GM12801 (cell line): ENCODE results near the gene RHBDF2.

Source experiments
- TF ChIP-seq, protein P1 (sequence below): IDR thresholded peaks from one replicate; pipeline ENCODE4 v1.5.1; 2011; ENCODE audit warnings: control low read depth; ENCODE audit not compliant: insufficient read length; ENCODE audit errors: extremely low read depth

The RHBDF2 gene

DNA sequence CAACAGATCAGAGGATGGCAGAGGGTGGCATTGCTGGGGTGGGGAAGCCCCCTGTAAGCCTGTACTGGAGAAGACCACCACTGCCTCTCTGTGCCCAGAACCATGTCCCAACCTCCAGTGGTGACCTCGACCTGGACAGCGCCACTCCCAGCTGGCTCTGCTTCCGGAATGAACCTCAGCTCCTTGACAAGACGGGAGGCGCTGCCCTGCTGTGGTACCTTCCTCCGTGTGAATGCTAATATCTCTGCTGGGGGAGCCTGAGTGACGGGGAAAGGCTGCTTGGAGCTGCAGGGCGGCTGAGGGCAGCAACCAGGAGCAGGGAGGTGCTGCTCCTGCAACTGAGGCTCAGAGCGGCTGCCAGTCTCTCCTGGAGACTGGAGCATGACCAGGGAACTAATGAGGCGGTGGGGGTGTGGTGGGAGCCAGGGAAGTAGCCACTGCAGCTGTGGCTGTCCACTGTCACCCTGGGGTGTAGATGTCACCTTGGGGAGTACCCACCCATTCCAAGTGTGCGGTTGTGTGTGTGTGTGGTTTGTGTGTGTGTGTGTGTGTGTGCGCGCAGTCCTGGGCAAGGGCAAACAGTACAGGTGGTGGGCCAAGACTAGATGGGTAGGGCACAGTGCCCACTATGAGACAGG lies 44.8 kb upstream of the RHBDF2 start:
- TF ChIP-seq, protein P1, sequence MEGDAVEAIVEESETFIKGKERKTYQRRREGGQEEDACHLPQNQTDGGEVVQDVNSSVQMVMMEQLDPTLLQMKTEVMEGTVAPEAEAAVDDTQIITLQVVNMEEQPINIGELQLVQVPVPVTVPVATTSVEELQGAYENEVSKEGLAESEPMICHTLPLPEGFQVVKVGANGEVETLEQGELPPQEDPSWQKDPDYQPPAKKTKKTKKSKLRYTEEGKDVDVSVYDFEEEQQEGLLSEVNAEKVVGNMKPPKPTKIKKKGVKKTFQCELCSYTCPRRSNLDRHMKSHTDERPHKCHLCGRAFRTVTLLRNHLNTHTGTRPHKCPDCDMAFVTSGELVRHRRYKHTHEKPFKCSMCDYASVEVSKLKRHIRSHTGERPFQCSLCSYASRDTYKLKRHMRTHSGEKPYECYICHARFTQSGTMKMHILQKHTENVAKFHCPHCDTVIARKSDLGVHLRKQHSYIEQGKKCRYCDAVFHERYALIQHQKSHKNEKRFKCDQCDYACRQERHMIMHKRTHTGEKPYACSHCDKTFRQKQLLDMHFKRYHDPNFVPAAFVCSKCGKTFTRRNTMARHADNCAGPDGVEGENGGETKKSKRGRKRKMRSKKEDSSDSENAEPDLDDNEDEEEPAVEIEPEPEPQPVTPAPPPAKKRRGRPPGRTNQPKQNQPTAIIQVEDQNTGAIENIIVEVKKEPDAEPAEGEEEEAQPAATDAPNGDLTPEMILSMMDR: no peak

DNA sequence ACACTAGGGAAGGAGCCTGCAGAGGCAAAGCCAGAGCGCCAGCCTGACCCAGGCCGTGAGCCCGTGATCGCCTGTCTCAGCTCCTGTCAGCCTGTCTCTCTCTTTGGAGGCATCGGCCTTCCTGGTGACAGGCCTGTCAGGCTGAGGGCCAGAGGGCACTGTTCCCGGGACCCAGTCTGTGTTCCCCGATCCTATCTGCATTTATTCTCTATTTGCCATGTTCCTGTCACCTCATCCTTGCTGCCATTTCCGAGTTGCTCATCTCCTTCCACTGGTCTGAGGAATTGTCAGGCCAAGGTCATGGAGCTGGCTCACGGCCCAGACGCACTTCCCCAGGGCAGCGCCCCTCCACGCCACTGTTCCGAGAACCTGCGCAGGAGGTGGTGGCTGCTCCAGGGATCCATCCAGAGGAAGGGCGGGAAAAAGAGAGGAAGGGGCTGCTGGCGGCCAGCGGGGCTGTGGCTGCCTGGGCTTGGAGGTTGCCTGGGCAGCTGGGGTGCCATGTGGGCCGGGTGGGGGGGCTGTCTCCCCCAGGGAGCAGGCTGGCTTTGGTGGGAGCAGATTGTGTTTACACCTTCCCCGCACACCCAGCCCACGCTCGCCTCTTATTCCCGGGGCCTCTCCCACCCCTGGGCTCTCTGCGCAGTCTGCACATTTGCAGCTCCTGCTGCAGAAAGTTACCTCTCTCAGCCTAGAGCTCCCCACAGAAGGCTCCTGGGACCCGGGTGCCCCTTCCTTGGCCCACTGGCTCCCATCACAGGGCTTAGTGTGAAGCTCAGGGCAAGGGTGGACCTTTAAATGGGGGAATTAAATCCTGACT lies 43.5 kb upstream of the RHBDF2 start:
- TF ChIP-seq, protein P1: no peak

- TF ChIP-seq, protein P1: no peak
These were observed 42.8 kb upstream of the RHBDF2 start for GRCh38 chr17:76543826-76544545.

DNA sequence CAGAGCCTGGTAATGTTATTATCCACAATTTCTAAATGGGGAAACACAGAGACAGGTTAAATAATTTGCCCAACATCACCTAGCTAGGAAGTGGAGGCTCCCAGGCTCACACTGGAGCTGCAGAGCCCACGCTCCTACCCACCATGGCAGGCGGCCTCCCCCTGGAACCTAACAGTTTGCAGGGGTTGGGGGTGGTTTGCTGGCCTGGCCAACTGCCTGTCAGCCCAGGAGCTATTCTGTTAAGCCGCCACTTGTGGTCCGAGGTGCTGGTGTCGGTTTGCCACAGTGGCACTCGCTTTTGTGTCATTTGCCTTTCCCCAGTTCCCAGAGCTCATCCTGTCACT lies 42.2 kb upstream of the RHBDF2 start:
- TF ChIP-seq, protein P1: no peak

GRCh38 chr17:76542984-76543383 lies 41.8 kb upstream of the RHBDF2 start:
- TF ChIP-seq, protein P1: no peak

DNA sequence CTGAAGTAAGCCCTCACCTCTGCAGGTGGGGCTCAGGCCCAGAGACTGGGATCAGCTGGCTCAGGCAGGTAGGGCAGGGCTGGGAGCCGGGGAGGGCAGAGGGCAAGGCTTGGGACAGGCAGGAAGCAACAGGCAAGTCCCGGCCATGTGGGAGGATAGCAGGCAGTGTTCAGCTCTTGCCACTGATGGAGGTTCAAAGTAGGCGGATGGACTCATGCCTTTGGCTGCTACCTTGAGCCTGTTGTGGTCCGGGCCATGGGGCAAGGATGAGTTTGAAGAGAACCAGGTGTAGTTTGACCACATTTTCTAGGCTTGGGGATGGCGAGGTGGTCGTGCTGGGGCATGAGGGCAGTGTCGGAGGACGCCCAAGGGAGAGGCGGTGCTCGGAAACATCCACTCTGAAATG lies 41.3 kb upstream of the RHBDF2 start:
- TF ChIP-seq, protein P1: no peak

DNA sequence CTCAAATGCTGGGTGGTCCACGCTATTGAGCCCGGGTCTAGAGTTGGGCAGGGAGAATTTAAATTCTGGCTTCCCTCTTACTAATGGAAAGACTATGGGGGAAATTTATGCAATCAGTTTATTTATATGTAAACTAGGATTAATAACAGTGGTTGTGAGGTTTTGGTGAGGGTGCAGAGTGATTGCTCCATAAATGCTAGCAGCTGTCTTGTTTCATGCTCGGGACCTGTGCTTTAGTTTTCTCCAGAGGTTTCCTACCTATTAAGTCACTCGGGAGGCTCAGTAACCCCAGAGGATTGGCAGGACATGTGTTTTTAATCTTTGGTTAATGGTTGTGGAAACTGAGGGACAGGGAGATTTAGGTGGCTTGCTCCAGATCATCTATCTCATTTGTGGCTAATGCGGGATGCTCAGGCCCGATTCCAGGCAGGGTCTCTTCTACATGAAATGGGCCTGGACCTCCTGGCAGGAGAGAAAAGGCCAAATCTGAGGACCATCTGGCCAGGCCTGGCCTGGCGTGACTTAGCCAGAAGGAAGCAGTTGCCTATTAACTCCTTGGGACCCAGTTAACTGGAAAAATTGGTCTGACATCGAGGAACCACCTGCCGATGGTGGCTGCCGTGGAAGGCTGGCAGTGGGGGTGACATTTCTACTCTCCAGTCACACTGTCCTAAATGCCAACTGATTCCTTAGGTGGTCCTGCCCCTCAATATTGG lies 40.7 kb upstream of the RHBDF2 start:
- TF ChIP-seq, protein P1: no peak
